ENCODE data around the gene RTN4R.

RTN4R gene

DNA sequence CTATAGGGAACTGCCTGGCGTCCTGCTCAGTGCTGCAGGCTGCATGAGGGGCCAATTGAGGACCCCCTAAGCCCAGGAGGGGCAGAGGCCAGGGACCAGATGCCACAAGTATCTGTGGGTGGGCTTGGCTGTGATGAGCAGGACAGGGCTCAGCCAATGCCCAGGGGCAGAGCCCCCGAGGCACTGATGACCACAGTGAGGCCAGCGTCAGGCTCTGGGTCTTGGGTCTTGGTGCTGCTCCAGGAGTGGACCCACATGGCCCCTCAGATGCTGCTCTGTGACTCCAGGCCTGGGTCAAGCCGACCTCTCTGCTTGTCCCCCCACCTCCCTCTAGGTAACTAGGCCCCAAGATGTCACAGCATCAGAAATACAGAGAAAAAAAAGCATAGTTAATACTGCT, 50.6 kb downstream of the RTN4R start:
- peaks cover 0 to 11% (median 0%) of the 10 kb centered on the region in 11 experiments; a peak in 3 of 22 replicates for H3K27me3 ChIP-seq
- no peak overlapping the region for H3K4me3 ChIP-seq
- H3K9me3 ChIP-seq (replicated peaks in 1 of 11): peaks cover 5 to 10% (median 8%) of the 10 kb centered on the region in 11 experiments; a peak in 19 of 22 replicates
- peak overlapping the region in 6 of 11 experiments; percentile 2 to 99 (median 24); a peak in 6 of 22 replicates for H3K4me2 ChIP-seq
- no peak for TF ChIP-seq Cebpa-rat (IDR thresholded peaks at IDR 0.05)
- H3K9ac ChIP-seq: no peak overlapping the region
- peaks cover 16 to 72% (median 69%) of the 10 kb centered on the region in 10 experiments for H3K4me1 ChIP-seq
- H4K20me1 ChIP-seq: peaks cover 0 to 28% (median 0%) of the 10 kb centered on the region in 11 experiments; a peak in 6 of 22 replicates
- H3K27ac ChIP-seq: no peak overlapping the region
- H3K36me3 ChIP-seq: no peaks in the 10 kb centered on the region

DNA sequence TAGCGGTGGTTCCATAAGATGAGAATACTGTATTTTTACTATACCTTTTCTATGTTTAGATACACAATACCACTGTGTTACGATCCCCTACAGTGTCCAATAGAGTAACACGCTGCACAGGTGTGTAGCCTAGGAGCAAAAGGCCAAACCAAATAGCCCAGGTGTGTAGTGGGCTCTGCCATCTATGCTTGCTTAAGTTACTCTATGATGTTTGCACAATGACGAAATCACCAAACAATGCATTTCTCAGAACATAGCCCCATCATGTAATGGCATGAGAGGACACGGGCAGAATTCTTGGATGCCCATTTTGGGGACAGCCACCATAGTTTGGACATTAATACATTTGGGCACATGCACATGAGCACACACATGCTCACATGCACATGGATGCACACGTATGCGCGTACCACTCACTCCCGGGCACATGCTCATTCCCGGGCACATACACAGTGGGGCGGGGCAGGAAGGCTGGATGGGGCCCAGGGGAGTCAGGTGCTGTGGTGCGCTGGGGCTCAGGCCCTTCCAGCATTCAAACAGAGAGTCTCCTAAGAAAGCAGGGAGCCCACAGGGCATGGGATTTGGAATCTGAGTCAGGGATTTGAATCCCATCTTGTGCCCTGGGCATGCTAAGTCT, 51.1 kb downstream of the RTN4R start:
- TF ChIP-seq Cebpa-rat (IDR thresholded peaks at IDR 0.05): no peak
- peaks cover 5 to 10% (median 8%) of the 10 kb centered on the region in 11 experiments; a peak in 19 of 22 replicates for H3K9me3 ChIP-seq (replicated peaks in 1 of 11)
- peak overlapping the region in 6 of 11 experiments; percentile 2 to 99 (median 89); a peak in 9 of 22 replicates for H3K4me2 ChIP-seq
- H3K36me3 ChIP-seq: no peaks in the 10 kb centered on the region
- H3K27ac ChIP-seq: no peak overlapping the region
- H3K4me1 ChIP-seq: peaks cover 18 to 72% (median 69%) of the 10 kb centered on the region in 10 experiments
- H4K20me1 ChIP-seq: peaks cover 0 to 33% (median 3%) of the 10 kb centered on the region in 11 experiments; a peak in 6 of 22 replicates
- no peak overlapping the region for H3K4me3 ChIP-seq
- H3K9ac ChIP-seq: no peak overlapping the region
- peaks cover 0 to 11% (median 0%) of the 10 kb centered on the region in 11 experiments; a peak in 3 of 22 replicates for H3K27me3 ChIP-seq

DNA sequence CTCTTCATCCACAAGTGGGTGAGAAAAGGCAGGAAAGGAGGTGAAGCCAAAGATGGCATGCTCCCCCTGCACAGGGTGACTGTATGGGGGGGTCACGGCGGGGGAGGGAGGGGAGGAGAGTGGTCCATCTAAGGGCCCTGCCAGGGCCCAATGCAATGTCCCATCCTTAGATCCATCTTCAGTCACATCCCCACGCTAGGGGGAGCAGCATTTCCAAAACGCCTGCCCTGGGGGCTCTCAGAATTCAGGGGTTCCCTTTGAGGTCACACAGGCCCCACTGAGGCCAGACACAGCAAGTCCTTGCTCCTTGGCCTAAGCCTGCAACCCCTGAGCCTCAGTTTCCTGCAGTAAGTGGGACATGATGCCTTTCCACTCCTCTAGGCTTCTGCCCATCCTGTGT, 52.4 kb downstream of the RTN4R start:
- H3K9me3 ChIP-seq (replicated peaks in 1 of 11): peaks cover 5 to 10% (median 8%) of the 10 kb centered on the region in 11 experiments; a peak in 19 of 22 replicates
- no peak for TF ChIP-seq Cebpa-rat (IDR thresholded peaks at IDR 0.05)
- H3K4me2 ChIP-seq: peak overlapping the region in 8 of 11 experiments; percentile 5 to 99 (median 92); a peak in 15 of 22 replicates
- H3K27ac ChIP-seq: no peak overlapping the region
- H3K9ac ChIP-seq: peak overlapping the region in 1 of 11 experiments; percentile 53; a peak in 2 of 22 replicates
- H4K20me1 ChIP-seq: peaks cover 0 to 45% (median 6%) of the 10 kb centered on the region in 11 experiments; a peak in 7 of 22 replicates
- H3K4me3 ChIP-seq: no peak overlapping the region
- peaks cover 0 to 11% (median 0%) of the 10 kb centered on the region in 11 experiments; a peak in 3 of 22 replicates for H3K27me3 ChIP-seq
- H3K36me3 ChIP-seq: no peaks in the 10 kb centered on the region
- H3K4me1 ChIP-seq: peaks cover 31 to 77% (median 74%) of the 10 kb centered on the region in 10 experiments

DNA sequence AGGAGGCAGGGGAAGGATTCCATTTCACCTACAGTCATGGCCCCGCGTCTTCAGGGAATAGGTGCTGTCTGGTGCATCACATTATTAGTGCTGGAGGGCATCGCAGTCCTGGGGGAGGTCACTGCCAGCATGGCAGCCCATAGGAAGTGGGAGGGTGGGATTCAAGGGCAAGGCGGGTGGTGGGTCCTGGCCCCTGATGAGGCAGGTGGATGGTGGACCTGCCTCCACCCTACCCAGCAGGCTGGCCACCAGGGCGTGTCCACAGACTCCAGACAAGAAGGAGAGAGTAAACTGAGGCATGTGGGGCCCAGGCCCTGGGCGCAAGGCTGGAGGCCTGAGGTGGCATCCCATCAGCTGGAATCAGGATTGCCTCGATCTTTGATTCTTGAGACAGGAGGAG, 53.3 kb downstream of the RTN4R start:
- TF ChIP-seq Cebpa-rat (IDR thresholded peaks at IDR 0.05): no peak

DNA sequence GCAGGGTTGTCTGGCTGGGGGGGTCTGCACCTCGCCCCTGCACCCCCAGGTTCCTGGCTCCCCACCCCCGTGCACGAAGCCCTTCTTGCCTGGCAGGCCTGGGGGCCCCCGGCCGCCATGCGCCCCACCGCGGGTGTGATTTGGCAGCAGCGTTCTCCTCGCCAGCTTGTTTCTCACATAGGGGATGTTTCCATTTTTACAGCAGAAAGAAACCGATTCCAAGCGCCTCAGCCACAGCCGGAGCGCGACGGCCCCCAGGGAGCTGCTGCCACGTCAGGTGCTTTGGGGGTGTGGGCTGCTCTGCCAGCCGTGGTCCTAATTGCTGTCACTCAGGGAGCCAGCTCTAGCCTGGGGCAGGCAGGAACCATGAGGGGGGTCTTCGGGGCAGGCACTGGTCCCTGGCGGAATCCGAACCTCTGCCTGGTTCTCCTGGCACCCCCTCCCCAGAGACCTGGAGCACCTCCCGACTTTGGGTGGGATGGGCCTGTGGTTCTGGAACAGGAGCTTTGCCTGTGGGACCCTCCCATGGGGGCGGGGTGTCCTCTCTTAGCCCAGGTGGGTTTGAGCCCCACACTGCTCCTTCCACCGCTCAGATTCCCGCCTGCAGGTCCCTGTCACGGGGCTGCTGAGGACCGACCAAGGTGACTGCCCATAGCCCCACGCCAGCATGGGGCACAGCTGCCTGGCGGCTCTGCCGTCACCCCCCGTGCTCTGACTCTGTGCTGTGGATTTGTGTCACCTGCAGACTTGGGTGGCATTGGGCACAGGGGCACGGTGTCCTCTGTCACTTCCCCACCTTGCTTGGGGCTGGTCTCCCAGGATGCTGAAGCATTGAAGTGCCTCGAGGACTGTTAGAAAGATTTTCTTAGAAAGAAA, 54.0 kb downstream of the RTN4R start:
- Histone ChIP-seq H4K20me1 (peaks cover 0 to 56% (median 6%) of the 10 kb centered on the region in 11 experiments; a peak in 7 of 22 replicates), H3K4me1 (peaks cover 37 to 92% (median 86%) of the 10 kb centered on the region in 10 experiments), H3K4me2 (peak overlapping the region; percentile 58 to 99 (median 87)), H3K27me3 (peaks cover 0 to 11% (median 0%) of the 10 kb centered on the region in 11 experiments; a peak in 3 of 22 replicates), H3K27ac (peak overlapping the region in 7 of 11 experiments; percentile 35 to 60 (median 54); a peak in 12 of 22 replicates), H3K36me3 (no peaks in the 10 kb centered on the region), H3K4me3 (peak overlapping the region in 7 of 10 experiments; percentile 18 to 55 (median 38); a peak in 9 of 20 replicates), H3K9ac (peak overlapping the region in 9 of 11 experiments; percentile 9 to 65 (median 53); a peak in 15 of 22 replicates), H3K9me3 (replicated peaks in 1 of 11) (no peaks in the 10 kb centered on the region)
- TF ChIP-seq Cebpa-rat (IDR thresholded peaks at IDR 0.05): no peak

More for the DNA sequence above, 53.3 kb downstream of the RTN4R start:
- no peaks in the 10 kb centered on the region for H3K36me3 ChIP-seq
- H3K9ac ChIP-seq: no peak overlapping the region
- peak overlapping the region in 9 of 11 experiments; percentile 83 to 99 (median 91); a peak in 15 of 22 replicates for H3K4me2 ChIP-seq
- peaks cover 37 to 86% (median 83%) of the 10 kb centered on the region in 10 experiments for H3K4me1 ChIP-seq
- no peak overlapping the region for H3K27ac ChIP-seq
- no peak overlapping the region for H3K4me3 ChIP-seq
- H3K27me3 ChIP-seq: peaks cover 0 to 11% (median 0%) of the 10 kb centered on the region in 11 experiments; a peak in 3 of 22 replicates
- H4K20me1 ChIP-seq: peaks cover 0 to 54% (median 6%) of the 10 kb centered on the region in 11 experiments; a peak in 7 of 22 replicates
- peaks cover 5 to 7% (median 6%) of the 10 kb centered on the region in 11 experiments; a peak in 19 of 22 replicates for H3K9me3 ChIP-seq (replicated peaks in 1 of 11)

DNA sequence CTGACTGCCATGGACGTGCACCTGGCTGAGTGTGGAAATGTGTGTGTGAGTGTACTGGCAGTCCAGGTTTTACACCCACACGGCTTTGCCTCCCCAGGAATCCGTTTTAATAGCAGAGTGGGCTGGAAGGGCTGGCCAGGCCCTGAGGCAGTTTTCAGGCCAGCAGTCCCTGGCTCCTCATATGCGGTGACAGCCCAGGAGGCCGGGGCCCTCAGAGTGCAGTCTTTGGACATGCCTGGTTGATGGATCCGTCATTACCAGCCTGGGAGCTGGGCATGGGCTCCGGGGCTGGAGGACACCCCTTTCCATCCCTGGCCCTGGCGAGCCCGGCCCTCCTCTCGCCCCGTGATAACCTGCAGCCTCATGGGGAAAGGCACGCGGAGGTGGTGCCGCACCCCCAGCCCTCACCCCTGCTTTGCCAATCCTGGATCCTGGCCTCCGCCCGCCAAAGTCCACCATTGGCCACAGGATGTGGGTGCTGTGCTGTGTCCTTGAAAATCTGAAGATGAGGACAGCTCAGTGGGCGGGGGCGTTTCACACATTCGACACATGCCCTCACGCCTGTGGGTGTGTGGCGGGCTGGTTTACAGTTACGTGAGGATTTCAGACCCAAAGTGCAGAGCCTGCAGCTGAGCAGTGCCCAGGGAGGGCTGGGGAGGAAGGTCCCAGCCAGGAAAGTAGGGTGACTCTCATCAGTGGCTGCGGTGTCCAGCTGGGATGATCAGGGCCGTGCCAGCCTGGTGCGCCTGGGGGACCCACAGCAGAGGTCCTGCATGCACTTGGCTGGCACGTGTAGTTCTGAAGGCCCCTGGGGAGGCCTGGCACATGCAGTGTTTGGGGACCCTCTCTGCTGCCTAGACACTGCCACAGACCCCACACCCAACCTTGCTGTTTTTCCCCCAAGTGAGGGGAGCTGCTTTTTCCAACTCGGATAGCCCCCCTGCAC, 55.1 kb downstream of the RTN4R start:
- Histone ChIP-seq H3K27me3 (peaks cover 0 to 11% (median 0%) of the 10 kb centered on the region in 11 experiments; a peak in 3 of 22 replicates), H3K4me2 (peak overlapping the region; percentile 58 to 99 (median 87)), H3K9me3 (replicated peaks in 1 of 11) (no peaks in the 10 kb centered on the region), H3K9ac (peak overlapping the region in 8 of 11 experiments; percentile 27 to 65 (median 53); a peak in 15 of 22 replicates), H4K20me1 (peaks cover 0 to 56% (median 6%) of the 10 kb centered on the region in 11 experiments; a peak in 7 of 22 replicates), H3K4me3 (peak overlapping the region in 6 of 10 experiments; percentile 18 to 55 (median 36); a peak in 8 of 20 replicates), H3K36me3 (no peaks in the 10 kb centered on the region), H3K4me1 (peaks cover 39 to 98% (median 88%) of the 10 kb centered on the region in 10 experiments), H3K27ac (peak overlapping the region in 7 of 11 experiments; percentile 35 to 60 (median 54); a peak in 13 of 22 replicates)
- no peak for TF ChIP-seq Cebpa-rat (IDR thresholded peaks at IDR 0.05)

DNA sequence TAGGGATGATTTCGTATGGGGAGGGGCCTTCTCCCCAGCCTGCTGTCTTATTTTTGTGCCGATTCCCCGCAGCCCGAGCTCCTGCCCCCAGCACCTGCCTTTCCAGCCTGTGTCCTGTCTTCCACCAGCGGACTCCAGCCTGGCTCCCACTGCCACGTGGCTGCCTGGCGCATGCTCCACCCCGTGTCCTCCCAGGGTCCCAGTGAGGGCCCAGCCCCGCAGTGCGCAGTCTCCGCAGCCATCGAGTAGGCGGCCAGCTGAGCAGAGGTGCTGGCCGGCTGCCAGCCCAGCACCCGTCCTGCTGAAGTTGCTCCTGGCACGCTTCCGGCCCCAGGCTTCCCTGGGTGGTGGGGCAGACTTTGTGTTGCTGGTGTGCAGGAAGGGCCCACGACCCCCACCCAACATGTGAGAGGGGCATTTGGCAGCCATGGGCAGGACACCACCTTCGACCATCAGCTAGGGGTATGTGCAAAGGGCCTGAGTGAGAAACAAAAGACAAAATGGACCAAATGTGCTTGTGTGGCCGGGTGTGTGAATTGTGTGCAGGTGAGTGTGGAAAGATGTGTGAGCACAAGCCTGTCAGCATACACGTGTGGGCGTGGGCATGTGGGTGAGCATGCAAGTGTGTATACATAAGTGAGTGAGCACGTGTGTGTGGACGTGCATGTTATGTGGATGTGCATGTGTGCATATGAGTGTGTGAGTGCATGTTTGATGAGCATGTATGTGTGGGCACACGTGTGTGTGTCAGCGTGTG, 55.9 kb downstream of the RTN4R start:
- Histone ChIP-seq H3K9ac (peak overlapping the region in 4 of 11 experiments; percentile 30 to 65 (median 42); a peak in 4 of 22 replicates), H3K4me3 (no peak overlapping the region), H3K9me3 (replicated peaks in 1 of 11) (no peaks in the 10 kb centered on the region), H3K4me2 (peak overlapping the region; percentile 7 to 99 (median 87); a peak in 21 of 22 replicates), H3K27ac (peak overlapping the region in 2 of 11 experiments; percentile 6 to 59; a peak in 2 of 22 replicates), H3K36me3 (no peaks in the 10 kb centered on the region), H3K27me3 (peaks cover 0 to 11% (median 0%) of the 10 kb centered on the region in 11 experiments; a peak in 3 of 22 replicates), H4K20me1 (peaks cover 0 to 56% (median 6%) of the 10 kb centered on the region in 11 experiments; a peak in 7 of 22 replicates), H3K4me1 (peaks cover 47 to 98% (median 89%) of the 10 kb centered on the region in 10 experiments)
- no peak for TF ChIP-seq Cebpa-rat (IDR thresholded peaks at IDR 0.05)

Data from BLaER1 treated with 17β-estradiol and CSF1 and Interleukin-3, amounts not matched to agents 10 nM and 100 nM (cell line).